GM18867 (cell line): ENCODE results near the gene PPIF.

ENCODE experiments used
- ATAC-seq: cut with Tn5 transposase; IDR thresholded peaks from one replicate; pipeline ENCODE4 v1.9.1; 2021; ENCODE audit warnings: mild to moderate bottlenecking, moderate library complexity; ENCODE audit not compliant: unreplicated experiment

Gene PPIF

GRCh38 chr10:79313320-79313719 is 33.9 kb upstream of the PPIF start:
- ATAC-seq = no peak

GRCh38 chr10:79313911-79314439 is 33.3 kb upstream of the PPIF start:
- no peak for ATAC-seq

DNA sequence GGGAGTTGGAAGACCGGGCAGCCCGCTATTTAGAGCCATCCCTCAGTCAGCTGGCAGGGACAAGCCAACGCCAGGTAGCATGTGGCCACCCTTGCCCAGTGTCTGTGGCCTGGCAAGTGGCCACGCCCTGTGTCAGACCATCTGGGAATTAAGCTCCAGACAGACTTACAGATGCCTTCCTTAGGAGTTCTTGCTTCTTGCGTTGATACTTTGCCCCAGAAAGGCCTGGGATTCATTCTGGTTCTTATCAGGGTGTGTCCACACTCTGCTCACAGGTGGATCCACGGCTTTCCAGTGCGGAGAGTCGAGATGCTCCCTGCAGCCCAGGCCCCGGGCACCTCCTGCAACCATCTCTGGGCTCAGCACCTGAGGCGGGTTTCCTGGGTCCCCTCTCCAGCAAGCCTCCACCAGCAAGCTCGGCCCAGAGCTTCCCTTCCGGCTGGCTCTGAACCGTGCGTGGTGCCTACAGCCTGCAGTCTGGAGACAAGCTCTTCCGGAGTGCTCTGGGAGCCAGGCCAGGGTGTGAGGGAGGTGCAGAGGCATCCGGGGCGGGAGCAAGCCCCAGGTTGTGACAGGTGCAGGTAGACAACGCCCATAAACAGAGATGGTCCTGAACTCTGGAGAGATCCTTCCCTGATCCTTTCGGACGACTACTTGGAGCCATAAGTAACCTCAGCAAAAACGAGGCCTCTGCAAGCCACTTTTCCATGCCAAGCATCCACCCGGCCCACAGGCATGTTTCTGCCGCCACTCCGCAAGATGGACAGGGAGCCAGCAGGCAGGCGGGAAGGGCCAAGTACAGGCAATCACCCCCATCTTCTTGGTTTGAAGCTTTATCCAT is 32.3 kb upstream of the PPIF start:
- ATAC-seq = no peak

DNA sequence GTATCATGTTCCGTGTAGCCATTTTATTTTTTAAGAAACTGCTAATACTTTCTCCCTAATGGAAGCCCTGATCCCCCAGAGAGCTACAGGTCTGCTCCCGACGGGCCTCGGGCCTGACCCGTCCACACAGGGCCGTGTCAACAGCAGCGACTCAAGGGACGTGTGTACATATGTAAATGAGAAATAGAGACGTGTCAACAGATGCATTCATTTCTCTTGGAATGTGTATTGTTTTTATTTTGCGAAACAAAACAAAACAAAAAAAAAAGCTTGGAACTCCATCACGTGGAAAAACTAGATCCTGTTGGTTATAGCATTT is 31.7 kb upstream of the PPIF start:
- ATAC-seq = no peak

- peak; percentile 60 for ATAC-seq
Observed at GRCh38 chr10:79316671-79317431, 30.4 kb upstream of the PPIF start.

DNA sequence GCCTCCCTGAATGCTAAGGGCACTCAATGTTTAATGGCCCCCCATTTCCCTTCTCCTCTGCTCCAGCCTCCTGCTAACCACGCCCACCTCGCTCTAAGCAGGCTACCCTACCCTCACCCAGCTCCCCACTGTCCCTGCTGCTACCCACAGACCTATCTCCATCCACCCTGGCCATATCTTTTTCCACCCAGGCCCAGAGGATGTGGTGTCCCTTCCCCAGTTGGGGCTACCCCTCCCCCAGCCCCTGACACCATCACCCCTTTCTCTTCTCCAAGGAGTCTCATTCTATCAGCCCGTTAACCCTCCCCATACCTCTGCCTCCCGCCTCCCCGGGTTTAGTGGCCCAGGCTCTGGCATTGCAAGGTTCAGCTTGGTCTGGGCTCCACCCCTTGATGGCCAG is 28.9 kb upstream of the PPIF start:
- no peak for ATAC-seq

GRCh38 chr10:79319115-79319771 is 28.0 kb upstream of the PPIF start:
- no peak for ATAC-seq

GRCh38 chr10:79320316-79320715 is 27.0 kb upstream of the PPIF start:
- no peak for ATAC-seq

GRCh38 chr10:79320820-79321493 is 26.3 kb upstream of the PPIF start:
- ATAC-seq = no peak

DNA sequence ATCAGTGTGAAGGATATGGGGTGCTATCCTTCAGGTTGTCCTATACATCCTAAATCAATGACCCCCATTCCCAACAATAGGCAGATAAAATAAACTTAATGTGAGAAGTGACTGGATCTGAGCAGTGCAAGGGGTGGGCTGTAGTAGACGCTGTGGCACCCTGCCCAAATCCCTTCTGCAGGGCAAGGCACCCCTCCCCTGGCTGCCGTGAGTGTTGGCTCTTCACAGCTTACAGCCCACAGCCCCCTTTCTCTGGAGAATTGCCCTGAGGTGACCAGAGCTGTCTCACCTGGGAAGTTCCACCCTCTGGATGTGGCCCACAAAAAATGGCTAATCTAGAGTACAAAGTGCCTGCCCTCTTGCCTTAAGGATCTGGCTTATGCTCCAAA is 25.8 kb upstream of the PPIF start:
- no peak for ATAC-seq

DNA sequence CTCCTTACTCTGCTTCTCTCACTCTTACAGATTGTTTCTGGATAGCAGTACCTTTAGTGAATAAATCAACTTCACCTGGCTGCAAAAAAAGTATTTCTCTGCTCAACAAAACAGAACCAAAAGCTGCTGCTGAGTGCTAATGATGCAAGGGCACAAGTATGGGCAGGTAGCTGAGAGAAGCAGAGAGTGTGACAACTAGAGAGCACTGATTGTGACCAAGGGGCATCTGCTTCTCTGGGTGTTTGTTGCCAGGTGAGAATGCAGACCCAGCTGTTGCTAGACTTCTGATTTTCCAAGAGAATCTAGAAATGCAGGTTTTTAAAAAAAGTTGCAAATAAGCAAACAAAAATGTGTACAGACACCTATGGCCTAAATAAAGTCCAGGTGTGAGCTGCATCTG is 25.3 kb upstream of the PPIF start:
- no peak for ATAC-seq

GRCh38 chr10:79322616-79323543 is 24.4 kb upstream of the PPIF start:
- ATAC-seq = peak; percentile 47

- ATAC-seq = no peak
Observed at GRCh38 chr10:79323602-79324001, 23.7 kb upstream of the PPIF start.

DNA sequence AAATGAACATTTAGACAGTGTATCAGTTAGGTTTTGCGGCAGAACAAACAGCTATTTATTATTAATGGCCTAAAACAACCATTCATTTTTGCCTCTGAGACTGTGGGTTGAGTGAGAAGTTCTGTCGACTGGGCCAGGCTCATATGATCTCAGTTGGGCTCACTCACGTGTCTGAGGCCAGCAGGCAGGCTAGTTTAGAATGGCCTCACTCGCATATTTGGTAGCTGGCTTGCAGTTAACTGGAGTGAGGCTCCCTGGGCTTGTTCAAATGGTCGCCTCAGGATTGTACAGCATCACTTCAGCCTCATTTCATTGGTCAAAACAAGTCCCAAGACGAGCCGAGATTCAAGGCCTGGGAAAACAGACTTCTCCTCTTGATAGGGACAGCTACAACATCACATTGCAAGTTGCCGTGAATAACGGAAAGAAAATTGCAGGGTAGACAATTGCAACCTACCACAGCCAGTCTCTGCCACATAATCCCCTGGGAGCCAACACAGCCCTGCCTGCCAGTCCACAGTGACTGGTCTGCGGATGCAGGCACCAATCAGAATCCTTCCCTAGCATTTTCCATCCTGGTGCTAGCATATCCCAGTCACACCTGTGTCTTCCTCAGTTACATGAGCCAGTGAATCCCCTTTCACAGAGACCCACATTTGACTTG is 23.1 kb upstream of the PPIF start:
- ATAC-seq = no peak

DNA sequence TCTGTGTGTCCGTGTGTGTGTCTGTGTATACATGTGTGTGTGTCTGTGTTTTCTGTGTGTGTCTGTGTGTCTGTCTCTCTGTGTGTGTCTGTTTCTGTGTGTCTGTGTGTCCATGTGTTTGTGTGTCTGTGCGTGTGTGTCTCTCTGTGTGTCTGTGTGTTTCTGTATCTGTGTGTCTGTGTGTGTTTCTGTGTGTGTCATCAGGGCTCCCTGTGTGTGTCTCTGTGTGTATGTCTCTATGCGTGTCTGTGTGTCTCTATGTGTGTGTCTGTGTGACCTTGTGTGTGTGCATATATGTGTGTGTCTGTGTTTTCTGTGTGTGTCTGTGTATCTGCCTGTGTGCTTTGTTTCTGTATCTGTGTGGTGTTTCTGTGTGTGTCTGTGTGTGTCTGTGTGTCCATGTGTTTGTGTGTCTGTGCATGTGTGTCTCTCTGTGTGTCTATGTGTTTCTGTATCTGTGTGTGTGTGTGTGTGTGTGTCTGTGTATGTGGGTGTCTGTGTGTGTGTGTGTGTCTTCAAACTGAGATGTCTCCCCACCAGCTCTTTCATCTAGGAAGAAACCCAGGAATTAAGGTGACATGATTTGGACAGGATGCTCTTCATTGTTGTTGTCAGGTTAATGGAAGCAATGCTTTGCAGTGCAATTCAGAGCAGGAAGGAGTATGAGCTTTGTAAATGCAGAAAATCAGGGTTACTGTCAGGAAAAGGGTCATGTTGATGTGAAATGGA is 20.7 kb upstream of the PPIF start:
- no peak for ATAC-seq

DNA sequence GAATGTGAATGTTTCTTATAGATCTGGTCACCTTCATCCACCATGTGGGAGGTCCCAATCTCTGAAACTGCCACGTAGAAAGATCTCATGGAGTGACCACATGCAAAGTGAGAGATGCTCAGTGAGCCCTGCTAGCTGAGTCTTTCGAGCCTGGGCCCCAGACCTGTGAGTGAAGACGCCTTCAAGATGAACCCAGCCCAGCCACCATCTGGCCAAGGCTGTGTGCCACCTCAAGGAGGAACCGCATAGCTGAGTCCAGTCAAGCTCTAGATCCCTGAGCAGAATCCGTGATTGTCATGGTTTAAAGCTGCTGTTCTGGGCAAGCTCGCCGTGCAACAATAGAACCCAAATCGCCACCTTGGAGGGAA is 20.2 kb upstream of the PPIF start:
- ATAC-seq = peak; percentile 72

DNA sequence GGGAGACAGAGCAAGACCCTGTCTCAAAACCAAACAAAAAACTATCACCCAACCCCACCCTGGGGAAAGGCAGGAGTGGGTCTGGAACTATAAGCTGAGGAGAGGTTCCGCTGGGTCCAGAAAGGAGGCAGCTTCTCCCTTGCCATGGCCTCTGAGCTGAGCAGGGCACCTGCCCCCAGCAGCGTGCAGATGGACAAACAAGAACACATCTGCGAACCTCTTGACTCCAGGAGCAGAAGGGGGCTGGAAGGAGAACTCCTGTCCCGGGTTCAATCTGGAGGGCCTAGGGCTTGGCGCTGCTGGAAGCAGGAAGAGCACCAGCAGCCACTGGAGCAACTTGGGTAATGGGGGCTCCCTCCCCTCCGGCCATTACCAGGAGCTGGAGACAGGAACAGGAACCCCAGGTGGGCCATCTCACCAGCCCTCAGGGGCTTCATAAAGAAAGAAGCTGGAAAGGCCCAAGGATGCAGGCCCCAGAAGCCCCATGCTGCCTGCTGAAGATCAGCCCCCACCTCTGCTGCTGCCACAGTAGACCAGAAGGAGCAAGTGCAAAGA is 19.0 kb upstream of the PPIF start:
- no peak for ATAC-seq

DNA sequence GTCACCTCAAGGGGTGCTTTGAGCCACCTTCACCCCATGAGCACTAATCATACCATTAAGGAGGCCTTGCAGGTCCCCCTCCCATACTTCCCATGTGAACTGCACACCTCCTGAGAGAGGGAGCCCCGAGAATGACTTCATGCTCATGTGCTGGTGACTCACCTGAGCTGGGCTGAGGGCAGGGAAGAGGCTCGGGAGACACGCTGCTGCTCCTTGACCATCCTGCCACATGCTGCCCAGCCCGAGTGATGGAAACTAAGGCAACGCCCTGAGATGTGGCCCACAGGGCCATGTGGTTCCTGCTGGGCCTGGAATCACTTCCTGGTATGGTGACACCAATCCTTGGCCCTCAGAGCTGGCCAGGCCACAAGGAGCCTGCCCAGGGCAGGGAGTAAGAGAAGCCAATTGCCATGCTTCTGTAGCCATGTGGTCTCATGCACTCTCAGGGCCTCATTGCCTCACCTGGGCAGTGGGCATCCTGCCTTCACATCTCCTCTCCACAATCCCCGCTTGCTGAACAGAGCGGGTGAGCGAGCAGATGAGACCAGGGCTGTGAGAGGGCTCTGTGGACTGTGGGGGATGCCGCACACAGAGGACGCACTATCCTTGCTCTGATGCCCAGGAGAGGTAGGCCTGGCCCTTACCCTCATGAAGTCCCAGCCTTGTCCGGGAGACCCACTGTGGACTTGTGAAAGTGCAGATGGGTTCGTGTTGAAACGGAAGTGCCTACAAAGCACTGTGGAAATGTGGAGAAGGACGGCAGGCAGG is 18.3 kb upstream of the PPIF start:
- no peak for ATAC-seq
